ENCODE data around the gene COMMD1.

DNA sequence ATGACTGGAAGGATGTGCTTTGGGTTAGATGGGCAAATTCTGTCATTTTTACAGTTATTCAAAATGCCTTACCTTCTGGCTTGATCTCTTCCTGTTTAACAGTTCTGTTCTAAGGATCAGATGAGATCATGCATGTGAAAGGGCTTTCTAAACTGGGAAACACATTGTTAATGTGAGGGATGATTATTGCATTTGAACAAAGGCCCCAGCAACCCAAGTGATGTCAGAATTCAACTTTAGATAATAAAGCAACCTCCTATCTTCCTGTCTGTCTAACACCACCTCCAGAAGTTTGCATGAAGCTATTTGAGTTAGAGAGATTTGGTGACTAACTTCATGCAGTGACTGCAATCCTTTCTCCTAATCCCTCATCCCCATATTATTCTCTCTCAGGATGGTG, 212.7 kb downstream of the COMMD1 start:
- TF ChIP-seq, protein P1, sequence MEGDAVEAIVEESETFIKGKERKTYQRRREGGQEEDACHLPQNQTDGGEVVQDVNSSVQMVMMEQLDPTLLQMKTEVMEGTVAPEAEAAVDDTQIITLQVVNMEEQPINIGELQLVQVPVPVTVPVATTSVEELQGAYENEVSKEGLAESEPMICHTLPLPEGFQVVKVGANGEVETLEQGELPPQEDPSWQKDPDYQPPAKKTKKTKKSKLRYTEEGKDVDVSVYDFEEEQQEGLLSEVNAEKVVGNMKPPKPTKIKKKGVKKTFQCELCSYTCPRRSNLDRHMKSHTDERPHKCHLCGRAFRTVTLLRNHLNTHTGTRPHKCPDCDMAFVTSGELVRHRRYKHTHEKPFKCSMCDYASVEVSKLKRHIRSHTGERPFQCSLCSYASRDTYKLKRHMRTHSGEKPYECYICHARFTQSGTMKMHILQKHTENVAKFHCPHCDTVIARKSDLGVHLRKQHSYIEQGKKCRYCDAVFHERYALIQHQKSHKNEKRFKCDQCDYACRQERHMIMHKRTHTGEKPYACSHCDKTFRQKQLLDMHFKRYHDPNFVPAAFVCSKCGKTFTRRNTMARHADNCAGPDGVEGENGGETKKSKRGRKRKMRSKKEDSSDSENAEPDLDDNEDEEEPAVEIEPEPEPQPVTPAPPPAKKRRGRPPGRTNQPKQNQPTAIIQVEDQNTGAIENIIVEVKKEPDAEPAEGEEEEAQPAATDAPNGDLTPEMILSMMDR (IDR thresholded peaks at IDR 0.05) = no peak
- TF ChIP-seq EP300 (IDR thresholded peaks at IDR 0.05) = no peak

Measured in ovary (tissue), 3 donors.